NOMO-1 (cell line): ENCODE results near the gene AFF2.

Experiments
- DNase-seq, 2 experiments: peaks; one replicate each; lab custom pipeline; 2025; ENCODE audit not compliant: unreplicated experiment in 2 of 2; lab: John Stamatoyannopoulos, UW

AFF2 gene

GRCh38 chrX:148715361-148715760, 214.9 kb downstream of the AFF2 start:
- no peak for DNase-seq

GRCh38 chrX:148722966-148723365, 222.5 kb downstream of the AFF2 start:
- no peak for DNase-seq

DNA sequence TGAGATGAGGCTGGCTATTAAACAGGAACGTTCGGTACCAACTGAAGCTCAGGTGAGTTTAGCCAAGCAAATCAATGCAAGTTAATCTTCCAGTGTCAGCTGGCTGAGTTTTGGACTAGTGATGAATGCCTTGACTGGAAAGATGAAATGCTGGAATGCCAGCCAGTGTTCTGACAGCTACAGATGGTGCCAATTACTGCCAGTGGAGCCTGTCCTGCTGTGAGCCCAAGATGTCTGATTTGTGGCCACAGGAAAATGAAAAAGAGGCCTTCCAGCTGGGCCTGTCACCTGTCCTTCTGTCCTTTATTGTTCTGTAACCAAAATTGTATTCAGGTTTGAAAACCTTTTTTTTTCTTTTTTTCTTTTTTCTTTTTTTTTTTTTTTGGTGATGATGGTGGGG, 223.1 kb downstream of the AFF2 start:
- DNase-seq: no peak

DNA sequence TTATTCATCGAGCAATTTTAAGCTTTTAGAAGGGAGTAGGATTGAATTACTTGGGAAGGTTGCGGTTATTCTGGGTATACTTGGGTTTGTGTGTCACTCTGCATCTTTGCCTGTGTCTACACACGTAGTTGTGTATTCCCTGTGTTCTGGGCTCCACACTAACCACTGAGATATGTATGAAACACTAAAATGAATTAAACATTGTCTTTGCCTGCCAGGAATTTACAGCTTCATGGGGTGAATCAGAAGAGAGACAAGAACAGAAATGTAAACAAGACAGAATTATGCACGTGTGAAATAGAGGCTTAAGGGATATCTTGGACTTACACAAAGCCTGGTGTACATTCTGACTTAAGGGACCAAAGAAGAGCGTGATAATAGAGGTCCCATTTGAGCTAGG, 228.5 kb downstream of the AFF2 start:
- DNase-seq: no peak

DNA sequence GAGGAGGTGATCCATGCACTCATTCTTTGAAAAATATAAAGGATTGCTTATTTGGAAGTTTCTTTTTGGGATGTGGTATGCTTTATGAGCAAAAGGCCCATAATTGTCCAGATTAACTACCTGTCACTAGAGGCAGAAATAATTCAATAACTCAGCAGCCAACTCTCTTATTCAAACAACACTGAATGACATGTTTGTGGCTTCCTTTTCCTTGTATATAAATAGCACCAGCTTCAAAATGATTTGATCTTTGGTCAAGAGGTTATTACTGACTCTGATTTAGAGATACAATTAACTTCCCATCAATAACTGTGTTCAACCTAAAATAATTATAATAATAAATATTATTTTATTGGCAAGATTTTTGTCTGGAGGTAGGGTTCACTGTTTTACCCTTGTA, 232.3 kb downstream of the AFF2 start:
- no peak for DNase-seq

GRCh38 chrX:148741441-148741840, 241.0 kb downstream of the AFF2 start:
- no peak for DNase-seq

DNA sequence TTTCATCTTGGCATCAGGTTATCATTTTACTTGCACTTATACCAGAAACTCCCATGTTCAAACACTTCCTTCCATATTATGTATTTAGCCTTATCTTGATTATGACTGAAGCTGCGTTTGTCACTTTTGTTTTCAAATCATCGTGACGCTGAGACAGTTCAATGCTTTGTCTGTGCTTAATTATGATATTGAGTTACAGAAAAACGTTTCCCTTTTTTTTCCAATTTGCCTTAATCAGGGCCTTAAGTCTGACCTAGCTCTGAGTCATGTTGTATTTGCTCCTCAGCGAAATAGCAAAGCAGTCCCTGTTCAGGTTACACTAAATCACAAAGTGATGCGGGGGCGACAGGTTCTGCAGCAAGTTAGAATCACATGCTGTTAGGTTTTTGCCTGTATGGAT, 254.7 kb downstream of the AFF2 start:
- DNase-seq: no peak

GRCh38 chrX:148763896-148764295, 263.5 kb downstream of the AFF2 start:
- DNase-seq: no peak

DNA sequence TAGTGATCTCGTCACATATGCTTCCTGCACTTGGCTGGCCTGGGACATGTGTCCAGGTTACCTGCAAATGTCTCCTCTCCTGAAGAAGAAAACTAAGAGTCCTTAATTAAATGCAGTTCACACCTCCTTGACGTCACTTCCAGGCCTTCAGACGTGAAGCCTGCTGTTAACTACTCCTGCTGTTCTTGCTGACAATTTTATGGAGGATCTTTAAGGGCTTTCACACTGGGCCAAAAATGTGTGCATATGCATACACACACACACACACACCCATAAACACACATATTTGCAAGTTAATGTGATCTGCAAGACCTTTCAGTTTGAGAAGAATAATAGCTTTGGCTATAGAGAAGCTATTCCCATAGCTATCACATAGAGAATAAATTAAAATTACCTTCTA, 267.9 kb downstream of the AFF2 start:
- DNase-seq: no peak

GRCh38 chrX:148771440-148771839, 271.0 kb downstream of the AFF2 start:
- no peak for DNase-seq

GRCh38 chrX:148774276-148774675, 273.9 kb downstream of the AFF2 start:
- no peak for DNase-seq

DNA sequence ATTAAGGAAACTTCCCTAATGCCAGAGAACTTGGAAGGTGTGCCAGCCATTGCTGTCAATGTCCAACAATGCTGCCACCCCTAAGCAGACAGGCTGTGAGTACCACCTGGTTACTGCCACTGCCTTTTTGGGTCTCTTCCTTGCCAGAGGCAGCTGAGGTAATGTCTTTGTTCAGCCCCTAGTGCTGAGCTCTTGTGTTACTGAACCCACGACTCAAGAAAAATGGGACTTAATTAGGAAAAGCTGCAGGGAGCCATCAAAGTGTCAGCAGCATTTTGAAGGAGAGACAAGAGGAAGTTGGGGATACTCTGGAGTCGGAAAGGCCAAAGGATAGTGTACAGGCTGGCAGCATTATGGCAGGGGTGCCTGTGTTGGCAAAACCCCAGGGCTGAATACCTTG, 283.7 kb downstream of the AFF2 start:
- DNase-seq: no peak

DNA sequence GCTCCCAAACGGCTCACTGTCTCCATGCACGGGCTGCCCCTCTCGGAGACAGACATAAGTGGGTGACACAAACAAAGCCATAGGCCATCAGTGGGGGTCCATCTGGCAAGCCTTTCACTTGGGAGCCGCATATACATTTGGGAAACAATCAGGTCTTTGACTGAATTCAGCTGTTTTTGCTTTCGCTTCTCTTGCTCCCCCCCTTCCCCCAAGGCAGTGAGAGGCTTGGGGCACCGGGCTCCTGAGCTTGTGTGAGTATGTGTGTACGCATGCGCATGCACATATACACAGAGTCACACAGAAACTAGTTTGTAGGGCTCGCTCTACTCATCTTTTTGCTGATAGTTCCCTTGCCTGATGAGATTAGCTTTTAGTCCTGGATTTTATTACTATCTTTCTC, 284.4 kb downstream of the AFF2 start:
- no peak for DNase-seq

- DNase-seq: peak in 1 of 2 experiments; percentile 30
Observed at GRCh38 chrX:148785256-148785655, 284.8 kb downstream of the AFF2 start.

GRCh38 chrX:148788449-148788848, 288.0 kb downstream of the AFF2 start:
- DNase-seq: no peak

DNA sequence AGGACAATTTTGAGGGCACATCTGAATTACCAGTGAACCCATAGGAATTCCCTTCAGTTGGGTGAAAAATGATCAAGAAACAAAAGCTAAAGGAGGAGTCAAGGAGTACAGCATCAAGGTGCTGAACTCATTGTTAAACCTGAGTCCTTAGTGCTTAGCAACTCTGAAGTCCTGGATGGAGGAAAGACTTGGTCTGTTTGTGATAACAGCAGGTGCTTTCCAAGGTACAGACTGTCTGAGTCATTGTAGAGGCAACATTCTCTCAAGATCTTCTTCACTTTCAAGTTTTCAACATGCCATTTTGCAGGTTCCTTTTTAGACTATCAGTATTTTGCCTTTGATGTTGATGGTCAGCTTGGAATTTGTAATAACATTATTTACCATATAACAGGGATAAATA, 293.9 kb downstream of the AFF2 start:
- no peak for DNase-seq

- DNase-seq: peak in 1 of 2 experiments; percentile 16
Observed at GRCh38 chrX:148804579-148805355, 304.4 kb downstream of the AFF2 start.

- DNase-seq: no peak
Observed at GRCh38 chrX:148806145-148806870, 305.9 kb downstream of the AFF2 start.

DNA sequence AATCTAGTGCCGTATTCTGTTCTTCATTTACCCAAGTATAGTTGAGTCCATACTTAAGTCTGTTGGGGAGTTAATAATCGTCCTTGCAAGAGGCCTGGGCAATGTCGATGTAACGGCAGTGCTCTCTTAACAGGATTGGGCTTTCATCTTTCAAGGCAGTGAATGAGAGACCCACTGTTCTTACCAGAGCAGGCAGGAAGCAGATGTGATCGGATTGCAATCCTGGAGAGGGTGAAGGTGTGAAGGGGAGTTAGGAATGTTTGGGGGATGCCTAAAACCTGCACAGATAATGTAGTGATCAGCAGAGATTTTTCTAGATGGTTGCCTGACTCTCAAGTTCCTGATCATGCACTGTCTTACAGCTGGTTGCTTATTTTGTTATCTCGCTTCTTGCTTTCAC, 308.4 kb downstream of the AFF2 start:
- no peak for DNase-seq

- DNase-seq: no peak
Observed at GRCh38 chrX:148811236-148811635, 310.8 kb downstream of the AFF2 start.

GRCh38 chrX:148813422-148813821, 313.0 kb downstream of the AFF2 start:
- DNase-seq: no peak

DNA sequence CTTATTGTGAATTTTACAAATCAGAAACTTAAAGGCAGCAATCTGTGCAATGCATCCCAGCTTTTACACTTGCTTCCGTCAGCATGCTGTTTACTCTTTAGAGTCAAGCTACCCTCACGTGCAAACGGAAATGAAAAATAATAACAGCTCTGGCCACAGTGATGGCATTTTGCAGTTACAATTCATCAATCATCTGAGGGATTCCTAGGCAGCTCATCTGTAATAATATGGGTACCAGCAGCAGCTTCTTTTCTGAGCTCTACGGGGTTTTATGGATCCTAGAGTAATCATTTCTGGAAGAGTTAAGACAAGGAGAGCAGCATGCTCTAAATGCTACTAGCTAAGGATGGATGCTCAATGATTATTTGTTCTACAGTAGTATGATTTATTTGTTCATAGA, 313.6 kb downstream of the AFF2 start:
- DNase-seq: no peak
